Measurements from ENCODE around the gene SIL1.
A peak's percentile ranks its signal among the peaks of the same experiment; 100 is the strongest.

Gene SIL1

GRCh38 chr5:139023286-139023685, 174.9 kb downstream of the SIL1 start:
- H3K4me3 ChIP-seq (ENCODE audit: low read depth, low read length), result no peak overlapping the region
- no peak for DNase-seq (ENCODE audit: low read depth)
- no peak for TF ChIP-seq CTCF (conservative IDR thresholded peaks at IDR 0.05; ENCODE audit: low read depth, low read length)

- no peak for DNase-seq (ENCODE audit: low read depth)
- no peak for TF ChIP-seq CTCF (conservative IDR thresholded peaks at IDR 0.05; ENCODE audit: low read depth, low read length)
- H3K4me3 ChIP-seq (ENCODE audit: low read depth, low read length), result no peak overlapping the region
These were observed 175.6 kb downstream of the SIL1 start for GRCh38 chr5:139022528-139022927.

GRCh38 chr5:139021346-139021745, 176.8 kb downstream of the SIL1 start:
- H3K4me3 ChIP-seq (ENCODE audit: low read depth, low read length), result no peak overlapping the region
- no peak for TF ChIP-seq CTCF (conservative IDR thresholded peaks at IDR 0.05; ENCODE audit: low read depth, low read length)
- DNase-seq (ENCODE audit: low read depth), result no peak

GRCh38 chr5:139019880-139020279, 178.3 kb downstream of the SIL1 start:
- TF ChIP-seq CTCF (conservative IDR thresholded peaks at IDR 0.05; ENCODE audit: low read depth, low read length), result no peak
- H3K4me3 ChIP-seq (ENCODE audit: low read depth, low read length), result no peak overlapping the region
- peak; percentile 63 for DNase-seq (ENCODE audit: low read depth)

GRCh38 chr5:139019211-139019610, 179.0 kb downstream of the SIL1 start:
- no peak overlapping the region for H3K4me3 ChIP-seq (ENCODE audit: low read depth, low read length)
- DNase-seq (ENCODE audit: low read depth), result no peak
- no peak for TF ChIP-seq CTCF (conservative IDR thresholded peaks at IDR 0.05; ENCODE audit: low read depth, low read length)

GRCh38 chr5:139017624-139018023, 180.5 kb downstream of the SIL1 start:
- no peak for TF ChIP-seq CTCF (conservative IDR thresholded peaks at IDR 0.05; ENCODE audit: low read depth, low read length)
- DNase-seq (ENCODE audit: low read depth), result no peak
- H3K4me3 ChIP-seq (ENCODE audit: low read depth, low read length), result no peak overlapping the region

- no peak for TF ChIP-seq CTCF (conservative IDR thresholded peaks at IDR 0.05; ENCODE audit: low read depth, low read length)
- no peak overlapping the region for H3K4me3 ChIP-seq (ENCODE audit: low read depth, low read length)
- no peak for DNase-seq (ENCODE audit: low read depth)
These were observed 182.0 kb downstream of the SIL1 start for GRCh38 chr5:139016186-139016585.

All from choroid plexus epithelial cell (primary cell).